Pulmonary artery endothelial cell (primary cell): ENCODE results near the gene ATG16L2. TPM values are rescaled to one million over a fixed set of nuclear protein-coding genes. Genes with fewer than 3 reads are reported as not detected.
"Not testable (repeated sequence)": the region's sequence is repeated elsewhere in the genome, so short reads cannot be mapped to it uniquely, and the experiment has no call there.

Source experiments
- DNase-seq: peaks from one replicate; pipeline ENCODE4 v3.0.0-alpha.2; 2011; ENCODE audit warnings: low read depth, low spot score
- total RNA-seq: library from RNA; depleted of rRNA; stranded (reverse); fragments of >200 nt; gene quantifications from 2 replicates; pipeline ENCODE4 v1.2.3, GENCODE V29; 2014

Gene ATG16L2
- total RNA-seq, 1 donor from 2014 or later, result 8.9 TPM

DNA sequence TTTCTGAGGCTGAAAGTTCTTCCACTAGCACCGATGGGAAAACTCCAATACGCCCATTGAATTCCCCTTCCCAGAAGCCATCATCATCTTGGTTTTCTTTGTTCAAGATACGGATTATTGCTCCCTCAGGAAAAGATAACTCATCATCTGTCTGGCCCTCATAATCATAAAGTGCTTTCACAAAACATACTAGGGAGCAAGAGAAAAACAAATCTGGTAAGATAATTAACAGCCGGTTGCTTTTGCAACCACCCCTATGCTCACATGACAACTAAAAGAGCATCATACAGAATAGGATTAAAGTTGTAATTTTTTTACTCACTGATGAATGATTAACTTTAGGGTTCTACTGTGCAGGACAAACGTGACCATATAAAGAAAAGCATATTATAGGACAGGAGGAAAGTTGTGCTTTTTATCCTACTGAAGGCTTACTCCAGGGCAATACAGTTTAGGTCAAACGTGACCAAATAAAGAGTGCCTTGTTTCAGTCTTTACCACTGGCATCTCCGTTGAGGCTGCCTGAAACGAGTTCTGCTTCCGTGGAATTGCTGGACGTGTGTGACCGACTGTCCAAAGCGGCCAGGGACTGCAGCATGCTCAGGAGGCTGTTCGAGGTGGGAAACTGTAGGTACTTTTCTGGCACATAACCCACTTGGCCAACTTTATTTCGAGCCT is 28.6 kb downstream of the ATG16L2 start:
- no peak for DNase-seq

GRCh38 chr11:72844356-72844755 is 30.1 kb downstream of the ATG16L2 start:
- no peak for DNase-seq

GRCh38 chr11:72848846-72849466 is 34.7 kb downstream of the ATG16L2 start:
- no peak for DNase-seq

GRCh38 chr11:72850832-72851231 is 36.6 kb downstream of the ATG16L2 start:
- DNase-seq, result no peak

GRCh38 chr11:72851726-72852125 is 37.5 kb downstream of the ATG16L2 start:
- no peak for DNase-seq

DNA sequence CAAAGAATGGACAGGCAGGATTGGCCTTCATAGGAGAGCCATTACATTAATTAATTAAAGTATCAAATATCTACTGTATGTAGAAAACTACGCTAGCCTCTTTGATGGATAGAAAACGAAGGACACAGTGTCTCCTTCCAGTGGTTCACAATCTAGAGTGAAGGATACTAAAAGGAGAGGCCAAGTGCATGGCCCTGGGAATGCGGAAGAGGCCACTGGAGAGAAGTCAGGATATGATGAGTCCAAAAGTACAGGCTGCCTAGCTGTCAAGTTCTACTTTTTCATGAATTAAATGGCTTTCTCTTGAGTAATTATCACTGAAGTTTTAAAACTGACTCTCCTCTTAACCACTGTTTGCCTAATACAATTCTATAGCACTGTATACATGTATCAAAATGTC is 41.9 kb downstream of the ATG16L2 start:
- no peak for DNase-seq

GRCh38 chr11:72856551-72857345 is 42.5 kb downstream of the ATG16L2 start:
- peak; percentile 71 for DNase-seq

- not testable (repeated sequence) for DNase-seq
Measured at GRCh38 chr11:72858267-72858666, 44.1 kb downstream of the ATG16L2 start.

- no peak for DNase-seq
Measured at GRCh38 chr11:72859126-72859525, 44.9 kb downstream of the ATG16L2 start.

GRCh38 chr11:72860010-72860409 is 45.8 kb downstream of the ATG16L2 start:
- DNase-seq, result no peak

DNA sequence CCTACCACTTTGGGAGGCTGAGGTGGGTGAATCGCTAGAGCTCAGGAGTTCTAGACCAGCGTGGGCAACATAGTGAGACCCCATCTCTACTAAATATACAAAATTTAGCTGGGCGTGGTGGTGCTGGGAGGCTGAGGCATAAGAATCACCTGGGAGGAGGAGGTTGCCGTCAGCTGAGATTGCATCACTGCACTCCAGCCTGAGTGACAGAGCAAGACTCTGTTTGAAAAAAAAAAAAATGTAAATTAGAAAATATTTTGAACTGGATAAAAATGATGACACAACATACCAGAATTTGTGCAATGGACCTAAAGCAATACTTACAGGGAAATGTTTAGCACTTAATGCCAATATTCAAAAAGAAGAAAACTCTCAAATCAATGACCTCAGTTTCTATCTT is 46.4 kb downstream of the ATG16L2 start:
- DNase-seq, result no peak

GRCh38 chr11:72863091-72863490 is 48.9 kb downstream of the ATG16L2 start:
- no peak for DNase-seq

DNA sequence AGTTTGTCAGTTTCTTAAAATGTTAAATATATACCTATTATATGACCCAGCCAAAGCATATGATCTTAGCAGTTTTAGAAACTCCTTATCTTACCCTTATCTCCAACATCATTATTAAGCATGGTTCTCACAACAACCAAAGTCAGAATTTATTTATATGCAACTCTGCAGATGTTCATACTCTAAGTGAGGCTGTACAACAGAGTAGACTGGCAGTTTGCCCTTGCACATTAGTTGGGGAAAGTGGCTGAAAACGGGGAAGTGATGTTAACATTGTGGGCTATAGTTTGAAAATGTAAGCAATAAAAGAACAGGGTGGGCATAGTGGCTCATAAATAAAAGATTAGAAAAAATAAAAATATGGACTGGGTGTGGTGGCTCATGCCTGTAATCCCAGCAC is 49.7 kb downstream of the ATG16L2 start:
- DNase-seq, result no peak

- DNase-seq, result peak; percentile 46
Measured at GRCh38 chr11:72864702-72865655, 50.8 kb downstream of the ATG16L2 start.

DNA sequence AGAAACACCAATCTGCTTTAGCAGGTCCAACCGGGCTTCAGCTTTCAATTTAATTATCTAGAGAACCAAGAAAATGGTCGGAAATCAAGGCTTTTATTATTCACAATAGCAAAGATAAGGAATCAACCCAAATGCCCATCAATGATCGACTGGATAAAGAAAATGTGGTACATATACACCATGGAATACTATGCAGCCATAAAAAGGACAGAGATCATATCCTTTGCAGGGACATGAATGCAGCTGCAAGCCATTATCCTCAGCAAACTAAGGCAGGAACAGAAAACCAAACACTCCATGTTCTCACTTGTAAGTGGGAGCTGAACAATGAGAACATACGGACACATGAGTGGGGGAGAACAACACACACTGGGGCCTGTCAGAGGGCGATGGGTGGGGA is 53.8 kb downstream of the ATG16L2 start:
- DNase-seq, result no peak

GRCh38 chr11:72869831-72870230 is 55.6 kb downstream of the ATG16L2 start:
- DNase-seq, result no peak

- DNase-seq, result no peak
Measured at GRCh38 chr11:72871119-72871518, 56.9 kb downstream of the ATG16L2 start.

DNA sequence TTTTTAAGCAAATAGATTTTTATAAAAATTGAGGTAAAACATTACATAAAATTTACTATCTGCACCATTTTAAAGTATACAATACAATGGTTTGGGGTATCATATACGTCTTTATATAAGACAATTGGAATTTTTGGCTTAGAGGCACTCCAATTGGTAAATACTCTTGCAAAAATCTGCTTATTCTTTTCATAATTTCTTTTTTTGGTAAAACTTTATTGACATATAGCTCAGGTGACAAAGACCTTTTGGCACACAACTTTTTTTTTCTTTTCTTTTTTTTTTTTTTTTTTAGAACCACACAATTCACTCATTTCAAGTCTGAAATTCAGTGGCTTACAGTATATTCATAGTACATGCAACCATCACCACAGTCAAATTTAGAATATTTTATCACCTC is 57.8 kb downstream of the ATG16L2 start:
- no peak for DNase-seq

- no peak for DNase-seq
Measured at GRCh38 chr11:72875736-72876135, 61.5 kb downstream of the ATG16L2 start.

DNA sequence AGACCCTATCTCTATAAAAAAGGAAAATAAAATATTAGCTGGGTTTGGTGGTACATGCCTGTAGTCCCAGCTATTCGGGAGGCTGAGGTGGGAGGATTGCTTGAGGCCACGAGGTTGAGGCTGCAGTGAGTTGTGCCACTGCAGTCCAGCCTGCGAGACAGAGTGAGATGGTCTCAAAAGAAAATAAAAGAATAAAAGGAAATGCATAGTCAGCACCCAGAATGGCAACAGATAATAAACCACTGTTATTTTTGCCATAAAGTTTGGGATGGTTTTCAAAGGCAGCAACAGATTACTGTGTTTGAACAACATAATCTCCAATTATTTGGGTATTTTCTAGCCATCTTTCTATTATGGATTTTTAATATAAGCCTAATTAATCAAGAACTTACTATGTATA is 61.9 kb downstream of the ATG16L2 start:
- no peak for DNase-seq
